SH-SY5Y (cell line): Measurements from ENCODE around the gene PLCH1.

Experiments used
- GATA2 ChIP-seq: IDR thresholded peaks from 2 replicates; pipeline ENCODE4 v1.6.1; 2011; ENCODE audit warnings: mild to moderate bottlenecking, low read depth, low read length
- GATA3 ChIP-seq: IDR thresholded peaks from 2 replicates; pipeline ENCODE4 v1.6.1; 2011; ENCODE audit warnings: low read depth, mild to moderate bottlenecking, low read length, moderate library complexity

DNA sequence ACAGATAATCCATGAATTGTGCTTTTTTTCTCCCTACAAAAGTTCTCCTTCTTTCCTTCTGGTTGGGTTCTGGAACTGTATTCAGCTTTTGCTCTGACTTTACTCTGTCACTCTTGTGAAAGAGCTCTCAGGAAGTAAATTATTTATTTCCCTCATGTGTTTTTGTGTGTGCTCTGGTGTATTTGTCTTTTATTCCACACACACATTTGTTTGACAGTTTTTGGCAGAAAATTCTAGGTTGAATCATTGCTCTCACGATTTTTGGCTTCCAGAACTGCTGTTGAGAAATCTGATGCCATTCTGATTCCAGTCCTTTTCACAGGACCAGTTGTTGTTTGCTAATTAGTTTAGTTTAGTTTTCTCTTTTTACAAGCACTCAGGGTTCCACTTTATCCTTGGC, 172.8 kb downstream of the PLCH1 start:
- TF ChIP-seq GATA3, result no peak
- TF ChIP-seq GATA2, result no peak
